Subcutaneous preadipocyte (primary cell): ENCODE measurements around the gene GIGYF2. TPM values are rescaled to one million over a fixed set of nuclear protein-coding genes. Genes with fewer than 3 reads are reported as not detected.

Experiments used
- small RNA-seq: library from RNA; depleted of rRNA; stranded (forward); fragments of <200 nt; gene quantifications from one replicate; pipeline ENCODE3, GENCODE V24; 2012
- total RNA-seq: library from RNA; depleted of rRNA; stranded (reverse); fragments of >200 nt; gene quantifications from 2 replicates; pipeline ENCODE4 v1.2.3, GENCODE V29; 2012

Gene GIGYF2
- 45.6 and 59.8 TPM in 2 replicates for total RNA-seq

GRCh38 chr2:232697059-232697806, at the start of gene GIGYF2:
Gene GIGYF2, plus strand, starts transcription at chr2:232697331. Its CDS starts 37,867 bp downstream, at chr2:232735198.

GRCh38 chr2:232776435-232776834, 79.3 kb downstream of the GIGYF2 start, which contains the start of gene KCNJ13:
Gene KCNJ13, minus strand, starts transcription at chr2:232776565. Its CDS starts 5,203 bp downstream, at chr2:232771362.

GRCh38 chr2:232870018-232870765, 173.1 kb downstream of the GIGYF2 start, which contains the start of gene SNORC:
Gene SNORC, plus strand, starts transcription at chr2:232870264. Its CDS starts 78 bp downstream, at chr2:232870342.

Small RNA genes within 50 kb of the gene (small RNA-seq; reads per million reads assigned to genes)
- gene RF00019, result not detected
- not detected for gene RN7SL359P
- not detected for gene RNU6-107P

Other genes with a start within 250 kb of the GIGYF2 start
- not detected in 2 replicates for gene ALPI, start 241.2 kb upstream of the GIGYF2 start, total RNA-seq
- not detected in 2 replicates for gene ECEL1, start 209.5 kb upstream of the GIGYF2 start, total RNA-seq
- not detected in 2 replicates for gene PRSS56, start 176.9 kb upstream of the GIGYF2 start, total RNA-seq
- gene CHRND, start 171.2 kb upstream of the GIGYF2 start, total RNA-seq, result not detected in 2 replicates
- gene CHRNG, start 157.6 kb upstream of the GIGYF2 start, total RNA-seq, result not detected in 2 replicates
- gene TIGD1, start 146.8 kb upstream of the GIGYF2 start, total RNA-seq, result 5.9 and 7.0 TPM in 2 replicates
- 73.1 and 91.3 TPM in 2 replicates for gene EIF4E2, start 146.6 kb upstream of the GIGYF2 start, total RNA-seq
- gene EFHD1, start 63.7 kb upstream of the GIGYF2 start, total RNA-seq, result not detected in 2 replicates
- gene KCNJ13, start 79.2 kb downstream of the GIGYF2 start, total RNA-seq, result not detected in 2 replicates
- gene SNORC, start 172.9 kb downstream of the GIGYF2 start, total RNA-seq, result 0.73 and 0.98 TPM in 2 replicates